ENCODE measurements around the gene KLHL6. TPM values are rescaled to one million over a fixed set of nuclear protein-coding genes. Genes with fewer than 3 reads are reported as not detected.
A peak's percentile ranks its signal among the peaks of the same experiment; 100 is the strongest.

Gene KLHL6
- total RNA-seq, result 5.7 TPM
- long read RNA-seq, full-length matches to known transcripts, result 9 of 13 reads
- long read RNA-seq, partial matches to known transcripts, result 2 of 13 reads
- long read RNA-seq, other reads (novel, unspliced or antisense), result 2 of 13 reads

GRCh38 chr3:183555541-183556081 lies at the start of gene KLHL6:
Gene KLHL6, minus strand, starts transcription at chr3:183555706. Its CDS starts 53 bp downstream, at chr3:183555653.
- DNase-seq (ENCODE audit: low spot score), result no peak

GRCh38 chr3:183597959-183598358 lies 42.5 kb upstream of the KLHL6 start:
- no peak for DNase-seq (ENCODE audit: low spot score)

GRCh38 chr3:183594636-183595035 lies 39.1 kb upstream of the KLHL6 start:
- no peak for DNase-seq (ENCODE audit: low spot score)

GRCh38 chr3:183592821-183593220 lies 37.3 kb upstream of the KLHL6 start:
- DNase-seq (ENCODE audit: low spot score), result no peak

GRCh38 chr3:183591881-183592521 lies 36.5 kb upstream of the KLHL6 start:
- DNase-seq (ENCODE audit: low spot score), result no peak

- DNase-seq (ENCODE audit: low spot score), result no peak
Measured at GRCh38 chr3:183590442-183590841, 34.9 kb upstream of the KLHL6 start.

GRCh38 chr3:183587336-183587735 lies 31.8 kb upstream of the KLHL6 start:
- DNase-seq (ENCODE audit: low spot score), result no peak

- DNase-seq (ENCODE audit: low spot score), result no peak
Measured at GRCh38 chr3:183586477-183586876, 31.0 kb upstream of the KLHL6 start.

- DNase-seq (ENCODE audit: low spot score), result no peak
Measured at GRCh38 chr3:183584914-183585280, 29.4 kb upstream of the KLHL6 start.

- DNase-seq (ENCODE audit: low spot score), result no peak
Measured at GRCh38 chr3:183584246-183584913, 28.9 kb upstream of the KLHL6 start.

GRCh38 chr3:183583331-183584245 lies 28.1 kb upstream of the KLHL6 start:
- no peak for DNase-seq (ENCODE audit: low spot score)

- DNase-seq (ENCODE audit: low spot score), result no peak
Measured at GRCh38 chr3:183582161-183582560, 26.7 kb upstream of the KLHL6 start.

GRCh38 chr3:183581496-183582155 lies 26.1 kb upstream of the KLHL6 start:
- DNase-seq (ENCODE audit: low spot score), result no peak

- DNase-seq (ENCODE audit: low spot score), result no peak
Measured at GRCh38 chr3:183579967-183580900, 24.7 kb upstream of the KLHL6 start.

- no peak for DNase-seq (ENCODE audit: low spot score)
Measured at GRCh38 chr3:183578179-183578578, 22.7 kb upstream of the KLHL6 start.

GRCh38 chr3:183577346-183577745 lies 21.8 kb upstream of the KLHL6 start:
- DNase-seq (ENCODE audit: low spot score), result no peak

GRCh38 chr3:183576487-183577107 lies 21.1 kb upstream of the KLHL6 start:
- no peak for DNase-seq (ENCODE audit: low spot score)

- DNase-seq (ENCODE audit: low spot score), result no peak
Measured at GRCh38 chr3:183572935-183573334, 17.4 kb upstream of the KLHL6 start.

- DNase-seq (ENCODE audit: low spot score), result peak; percentile 16
Measured at GRCh38 chr3:183570191-183570590, 14.7 kb upstream of the KLHL6 start.

Measured in mesenteric fat pad (tissue), 1 donor.